ENCODE results near the gene MSI2.

Gene MSI2

GRCh38 chr17:57682701-57683100, 426.4 kb downstream of the MSI2 start:
- no peak for DNase-seq (ENCODE audit: low read depth in 2 of 2)

DNA sequence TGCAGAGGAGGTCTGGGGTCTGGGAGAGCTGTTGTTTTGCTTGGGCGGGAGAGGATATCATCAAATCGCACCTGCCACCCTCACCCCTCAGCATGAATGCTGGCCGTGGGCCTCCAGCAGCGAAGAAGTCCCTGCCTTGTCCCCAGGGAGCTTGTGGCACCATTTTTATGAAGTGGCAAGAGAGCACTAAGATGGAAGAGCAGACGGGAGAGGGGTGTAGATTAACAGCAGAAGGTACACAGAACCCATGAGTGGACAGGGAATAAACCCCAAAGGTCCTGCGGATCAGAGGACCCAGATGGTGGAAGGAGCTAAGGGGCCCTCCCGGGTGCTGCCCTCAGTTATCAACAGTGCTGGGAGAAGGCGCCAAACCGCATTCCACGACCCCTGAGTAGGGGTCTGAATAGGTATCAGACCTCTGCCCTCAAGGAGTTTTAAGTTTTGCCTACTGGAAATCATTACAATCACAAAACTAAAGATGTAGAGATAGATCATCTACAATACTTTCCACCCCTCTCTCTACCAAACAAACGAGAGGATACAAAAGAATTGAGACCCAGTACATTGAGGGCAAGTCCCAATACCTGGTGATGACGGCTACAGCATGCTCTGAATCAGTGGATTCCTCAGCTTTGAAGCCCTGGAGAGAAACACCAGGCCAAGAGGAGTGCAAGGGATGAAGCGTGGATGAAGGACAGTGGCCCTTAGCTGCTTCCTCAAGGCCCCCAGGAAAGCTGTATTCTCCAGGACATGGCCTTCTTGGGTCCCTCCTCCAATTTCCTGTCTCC, 428.6 kb downstream of the MSI2 start:
- no peak for DNase-seq (ENCODE audit: low read depth in 2 of 2)

DNA sequence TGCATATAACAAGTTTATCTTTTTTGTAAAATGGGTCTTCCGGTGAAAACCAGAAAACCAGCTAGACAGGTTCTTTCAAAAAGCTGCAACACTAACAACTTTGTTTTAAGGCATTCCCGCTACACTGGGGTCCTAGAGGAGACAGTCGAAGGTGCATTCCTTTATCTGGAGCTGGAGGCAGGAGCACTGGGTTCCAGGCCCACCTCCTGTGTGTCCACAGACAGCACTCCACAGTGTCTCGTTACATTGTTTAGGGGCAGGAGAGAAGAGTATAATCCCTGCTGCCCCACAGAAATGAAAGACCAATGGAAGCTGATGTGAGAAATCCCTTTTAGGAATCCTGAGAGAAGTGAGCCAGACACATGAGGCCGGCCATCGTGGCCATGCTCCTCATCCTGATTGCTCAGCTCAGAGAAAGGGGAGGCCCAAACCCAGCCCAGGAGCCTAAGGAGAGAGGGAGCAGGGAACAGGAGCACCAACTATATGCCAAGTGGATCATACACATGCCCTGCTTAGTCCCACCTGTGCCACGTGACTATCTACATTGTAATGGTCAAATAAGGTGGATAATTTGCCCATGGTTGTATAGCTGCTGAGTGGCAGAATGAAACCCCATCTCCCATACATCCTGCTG, 429.3 kb downstream of the MSI2 start:
- DNase-seq (ENCODE audit: low read depth in 2 of 2) = no peak

DNA sequence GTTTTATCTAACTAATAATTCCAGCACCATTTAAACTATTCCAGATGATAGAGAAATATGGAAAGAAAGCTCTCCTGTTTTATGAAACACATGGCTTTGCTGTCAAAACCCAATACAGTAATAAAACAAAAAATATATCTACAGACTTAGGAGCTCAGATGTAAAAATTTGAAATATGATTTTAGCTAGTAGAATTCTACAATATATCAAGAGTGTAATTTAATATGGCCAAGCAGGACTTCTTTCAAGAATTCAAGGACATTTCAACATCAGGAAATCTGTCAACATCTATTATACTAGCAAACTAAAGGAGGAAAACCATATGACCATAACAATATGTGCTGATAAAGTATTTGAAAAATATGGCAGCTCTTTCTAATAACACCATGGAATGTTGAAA, 431.3 kb downstream of the MSI2 start:
- no peak for DNase-seq (ENCODE audit: low read depth in 2 of 2)

DNA sequence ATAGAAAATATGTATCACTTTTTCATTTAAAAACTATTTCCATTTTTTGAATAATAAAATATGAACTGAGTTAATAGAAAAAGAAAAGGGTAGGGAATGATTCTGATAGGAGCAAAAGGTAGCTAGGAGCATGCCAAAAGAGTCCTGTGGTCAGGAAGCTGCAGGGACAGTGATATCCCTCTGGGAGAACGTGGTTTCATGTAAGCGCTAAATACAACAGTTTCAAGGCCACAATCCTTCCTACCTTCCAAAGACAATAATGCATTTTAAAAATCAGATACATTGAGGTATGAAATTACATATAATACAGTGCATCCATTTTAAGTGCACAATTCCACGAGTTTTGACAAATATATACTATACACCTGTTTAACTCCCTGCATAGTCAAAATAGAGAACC, 432.9 kb downstream of the MSI2 start:
- DNase-seq (ENCODE audit: low read depth in 2 of 2) = no peak

- DNase-seq (ENCODE audit: low read depth in 2 of 2) = no peak
Observed at GRCh38 chr17:57691939-57692338, 435.6 kb downstream of the MSI2 start.

DNA sequence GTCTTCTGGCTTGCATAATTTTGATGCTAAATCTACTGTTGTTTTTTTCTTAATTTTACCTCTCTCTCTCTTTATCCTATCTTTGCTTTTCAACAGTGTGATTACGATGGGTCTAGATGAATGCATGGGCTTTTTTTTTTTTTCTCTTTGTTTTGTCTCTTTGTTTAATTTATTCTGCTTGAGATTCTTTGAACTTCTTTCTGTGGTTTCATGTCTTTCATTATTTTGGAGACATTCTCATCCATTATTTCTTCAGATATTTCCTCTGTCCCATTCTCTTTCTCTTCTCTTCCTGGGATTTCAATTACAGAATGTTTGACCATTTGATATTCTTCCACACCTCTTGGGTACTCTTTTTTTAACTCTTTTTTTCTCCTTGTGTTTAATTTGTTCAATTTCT, 436.4 kb downstream of the MSI2 start:
- DNase-seq (ENCODE audit: low read depth in 2 of 2) = no peak

- DNase-seq (ENCODE audit: low read depth in 2 of 2) = no peak
Observed at GRCh38 chr17:57694051-57694450, 437.7 kb downstream of the MSI2 start.

- no peak for DNase-seq (ENCODE audit: low read depth in 2 of 2)
Observed at GRCh38 chr17:57696050-57696449, 439.7 kb downstream of the MSI2 start.

DNA sequence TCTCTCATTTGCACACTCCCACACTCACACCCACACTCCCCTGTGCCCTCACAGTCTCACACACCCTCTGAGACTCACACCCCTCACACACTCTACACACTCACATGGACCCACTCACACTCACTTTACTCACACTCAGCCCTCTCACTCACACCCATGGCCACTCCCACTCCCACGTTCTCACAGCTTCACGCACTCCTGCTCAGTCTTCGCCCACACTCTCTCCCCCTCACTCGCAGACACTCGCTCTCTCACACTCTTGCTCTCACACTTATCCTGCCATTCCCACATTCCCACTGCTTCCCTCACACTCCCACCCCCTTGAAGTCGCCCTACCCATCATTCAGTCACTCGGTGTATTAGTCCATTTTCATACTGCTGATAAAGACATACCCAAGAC, 440.9 kb downstream of the MSI2 start:
- no peak for DNase-seq (ENCODE audit: low read depth in 2 of 2)

- DNase-seq (ENCODE audit: low read depth in 2 of 2) = no peak
Observed at GRCh38 chr17:57697891-57698711, 441.8 kb downstream of the MSI2 start.

DNA sequence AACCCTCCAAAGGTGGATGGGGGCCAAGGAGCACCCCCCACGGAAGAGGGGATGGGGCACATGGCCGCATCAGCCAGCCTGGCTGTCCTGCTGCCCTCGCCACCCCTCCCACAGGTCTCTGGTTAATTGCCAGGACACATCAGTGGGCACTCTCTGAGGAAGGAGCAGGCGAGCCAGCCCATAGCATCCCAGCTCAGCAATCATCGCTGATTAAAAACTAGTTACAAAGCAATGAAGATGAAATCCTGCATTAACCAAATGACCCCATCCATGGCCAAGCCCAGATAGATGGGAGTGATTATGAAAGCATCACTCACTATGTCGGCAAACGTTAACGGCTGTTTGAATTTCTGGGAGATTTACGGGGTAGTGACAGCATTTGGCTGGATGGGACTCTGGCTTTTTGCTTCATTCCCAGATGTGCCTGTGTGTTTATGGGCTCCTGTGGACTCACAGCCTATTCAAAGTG, 443.5 kb downstream of the MSI2 start:
- no peak for DNase-seq (ENCODE audit: low read depth in 2 of 2)

- no peak for DNase-seq (ENCODE audit: low read depth in 2 of 2)
Observed at GRCh38 chr17:57701124-57701523, 444.8 kb downstream of the MSI2 start.

DNA sequence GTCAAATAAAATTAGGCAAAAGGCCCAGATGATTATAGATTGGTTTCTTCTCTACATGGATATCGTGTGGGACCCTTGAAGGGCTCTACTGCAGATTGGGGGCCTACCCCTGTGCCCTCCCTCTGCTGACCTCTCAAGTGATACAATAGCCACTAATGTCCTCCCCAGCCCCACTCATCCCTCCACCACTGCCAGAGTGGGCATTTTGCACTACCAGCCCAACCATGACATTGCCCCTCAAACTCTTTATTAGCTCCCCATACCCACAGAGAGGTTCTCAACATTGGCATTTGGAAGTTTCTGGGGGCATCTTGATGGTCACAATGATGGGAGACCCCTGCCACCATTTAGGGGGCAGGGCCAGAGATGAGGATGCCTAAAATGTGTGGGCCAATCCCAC, 446.9 kb downstream of the MSI2 start:
- no peak for DNase-seq (ENCODE audit: low read depth in 2 of 2)

GRCh38 chr17:57704448-57704847, 448.1 kb downstream of the MSI2 start:
- no peak for DNase-seq (ENCODE audit: low read depth in 2 of 2)

- DNase-seq (ENCODE audit: low read depth in 2 of 2) = no peak
Observed at GRCh38 chr17:57705921-57706695, 449.8 kb downstream of the MSI2 start.

GRCh38 chr17:57706761-57707160, 450.4 kb downstream of the MSI2 start:
- no peak for DNase-seq (ENCODE audit: low read depth in 2 of 2)

GRCh38 chr17:57707892-57708291, 451.6 kb downstream of the MSI2 start:
- DNase-seq (ENCODE audit: low read depth in 2 of 2) = no peak

- no peak for DNase-seq (ENCODE audit: low read depth in 2 of 2)
Observed at GRCh38 chr17:57708410-57708809, 452.1 kb downstream of the MSI2 start.

GRCh38 chr17:57713140-57713539, 456.8 kb downstream of the MSI2 start:
- no peak for DNase-seq (ENCODE audit: low read depth in 2 of 2)

GRCh38 chr17:57714665-57715180, 458.4 kb downstream of the MSI2 start:
- DNase-seq (ENCODE audit: low read depth in 2 of 2) = no peak

DNA sequence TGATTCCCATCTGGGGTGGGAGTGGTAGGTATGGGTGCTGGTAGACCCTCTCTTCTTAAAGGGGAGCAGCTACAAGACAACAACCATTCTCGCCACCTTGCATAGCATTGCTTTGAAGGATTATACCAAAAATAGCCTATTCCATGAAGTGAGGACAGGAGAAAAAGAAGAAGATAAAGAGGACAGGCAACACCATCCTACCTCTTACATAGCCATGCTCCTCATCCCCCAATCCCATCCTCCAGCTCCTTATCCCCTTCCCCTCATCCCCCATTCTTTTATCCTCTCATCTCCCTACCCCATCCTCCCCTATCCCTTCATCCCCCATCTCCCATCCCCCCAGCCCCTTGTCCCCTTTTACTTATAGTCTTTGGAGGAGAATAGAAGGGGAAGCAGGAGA, 459.7 kb downstream of the MSI2 start:
- DNase-seq (ENCODE audit: low read depth in 2 of 2) = no peak
